ENCODE measurements around the gene VASP. TPM values are rescaled to one million over a fixed set of nuclear protein-coding genes. Genes with fewer than 3 reads are reported as not detected.
A peak's percentile ranks its signal among the peaks of the same experiment; 100 is the strongest.

Gene VASP
- total RNA-seq, 1 donor from 2014 or later, result 32.6 TPM

DNA sequence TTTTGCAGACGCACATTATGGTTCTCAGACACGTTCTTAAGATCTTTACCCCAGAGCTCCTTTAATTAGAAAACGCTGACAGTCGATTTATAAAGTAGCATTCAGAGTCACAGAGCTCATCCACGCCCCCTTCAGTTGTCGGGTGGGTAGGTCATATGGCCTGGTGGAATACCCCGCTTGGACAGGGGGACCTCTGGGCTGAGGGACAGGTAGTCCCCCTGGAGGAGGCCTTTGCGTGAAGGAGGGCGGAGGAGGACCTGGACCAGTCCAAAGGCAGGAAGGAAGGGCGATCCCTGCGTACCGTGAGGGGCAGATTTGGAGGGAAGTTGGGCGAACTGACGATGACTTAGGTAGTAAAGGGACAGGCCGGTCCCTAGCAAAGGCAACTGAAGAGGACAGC, 20.5 kb downstream of the VASP start:
- H3K9me3 Mint-ChIP-seq, result peaks cover 15% of the 10 kb centered on the region
- H4K20me1 ChIP-seq (ENCODE audit: low read depth), result peaks cover 5% of the 10 kb centered on the region
- H3F3A ChIP-seq (ENCODE audit: low read depth), result peaks cover 43% of the 10 kb centered on the region
- no peaks in the 10 kb centered on the region for H3K79me2 ChIP-seq (ENCODE audit: low read depth)
- H3K4me3 ChIP-seq, result peak overlapping the region; percentile 53
- H3K9ac ChIP-seq, result no peak overlapping the region
- peaks cover 23% of the 10 kb centered on the region for H3K36me3 Mint-ChIP-seq
- H3K27ac Mint-ChIP-seq, result no peak overlapping the region
- H3K9me3 ChIP-seq (ENCODE audit: low read depth), result no peaks in the 10 kb centered on the region
- TF ChIP-seq, protein P1, sequence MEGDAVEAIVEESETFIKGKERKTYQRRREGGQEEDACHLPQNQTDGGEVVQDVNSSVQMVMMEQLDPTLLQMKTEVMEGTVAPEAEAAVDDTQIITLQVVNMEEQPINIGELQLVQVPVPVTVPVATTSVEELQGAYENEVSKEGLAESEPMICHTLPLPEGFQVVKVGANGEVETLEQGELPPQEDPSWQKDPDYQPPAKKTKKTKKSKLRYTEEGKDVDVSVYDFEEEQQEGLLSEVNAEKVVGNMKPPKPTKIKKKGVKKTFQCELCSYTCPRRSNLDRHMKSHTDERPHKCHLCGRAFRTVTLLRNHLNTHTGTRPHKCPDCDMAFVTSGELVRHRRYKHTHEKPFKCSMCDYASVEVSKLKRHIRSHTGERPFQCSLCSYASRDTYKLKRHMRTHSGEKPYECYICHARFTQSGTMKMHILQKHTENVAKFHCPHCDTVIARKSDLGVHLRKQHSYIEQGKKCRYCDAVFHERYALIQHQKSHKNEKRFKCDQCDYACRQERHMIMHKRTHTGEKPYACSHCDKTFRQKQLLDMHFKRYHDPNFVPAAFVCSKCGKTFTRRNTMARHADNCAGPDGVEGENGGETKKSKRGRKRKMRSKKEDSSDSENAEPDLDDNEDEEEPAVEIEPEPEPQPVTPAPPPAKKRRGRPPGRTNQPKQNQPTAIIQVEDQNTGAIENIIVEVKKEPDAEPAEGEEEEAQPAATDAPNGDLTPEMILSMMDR (IDR thresholded peaks at IDR 0.05), result peak; percentile 23
- no peak for TF ChIP-seq EZH2 (IDR thresholded peaks at IDR 0.05)
- peaks cover 14% of the 10 kb centered on the region for H3K4me1 Mint-ChIP-seq
- peaks cover 13% of the 10 kb centered on the region for H3K27me3 ChIP-seq
- H3K4me1 ChIP-seq, result peaks cover 7% of the 10 kb centered on the region
- no peak overlapping the region for H3K27ac ChIP-seq
- peaks cover 13% of the 10 kb centered on the region for H3K27me3 Mint-ChIP-seq (ENCODE audit: insufficient read depth, low read depth)
- peak; percentile 39 for DNase-seq (ENCODE audit: low spot score)
- peak overlapping the region; percentile 6 for H3K4me3 Mint-ChIP-seq
- peak overlapping the region; percentile 83 for H3K4me2 ChIP-seq
- no peak overlapping the region for H2AFZ ChIP-seq (replicated peaks)
- H3K36me3 ChIP-seq, result no peaks in the 10 kb centered on the region

DNA sequence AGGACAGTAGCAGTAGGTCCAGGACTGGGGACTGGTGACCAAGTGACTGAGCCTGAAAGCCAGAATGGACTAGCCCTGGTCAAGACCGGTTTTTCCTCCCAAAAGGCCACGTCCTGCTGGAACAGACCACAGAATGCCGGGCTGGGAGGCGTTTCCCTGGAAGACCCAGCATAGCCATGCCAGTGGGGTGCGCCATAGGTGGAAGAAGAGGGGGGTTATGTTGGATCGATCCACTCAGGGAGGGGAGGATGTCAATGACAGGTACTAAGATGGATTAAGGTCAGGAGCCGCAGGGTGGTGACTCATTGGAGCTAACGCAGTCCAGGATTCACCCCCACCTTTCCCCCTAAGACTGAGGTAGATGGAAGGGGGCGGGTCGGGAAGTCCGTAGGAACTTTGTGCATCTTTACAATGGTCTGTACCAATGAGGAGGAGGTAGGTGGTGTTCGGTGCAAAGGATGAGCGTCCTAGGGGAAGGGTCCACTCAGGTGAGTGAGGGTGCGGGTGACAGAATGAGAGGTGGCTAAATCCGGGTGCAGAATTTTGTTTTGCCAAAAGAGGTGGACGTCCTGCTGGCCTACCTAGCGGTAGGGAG, 21.0 kb downstream of the VASP start:
- DNase-seq (ENCODE audit: low spot score), result peak; percentile 73
- TF ChIP-seq, protein P1 (IDR thresholded peaks at IDR 0.05), result no peak
- TF ChIP-seq EZH2 (IDR thresholded peaks at IDR 0.05) (no peak), EZH2phosphoT487 (IDR thresholded peaks at IDR 0.05) (no peak)
- peak overlapping the region; percentile 53 for H3K4me3 ChIP-seq
- peaks cover 3% of the 10 kb centered on the region for H4K20me1 ChIP-seq (ENCODE audit: low read depth)
- peaks cover 40% of the 10 kb centered on the region for H3F3A ChIP-seq (ENCODE audit: low read depth)
- peaks cover 12% of the 10 kb centered on the region for H3K27me3 Mint-ChIP-seq (ENCODE audit: insufficient read depth, low read depth)
- H3K4me3 Mint-ChIP-seq, result peak overlapping the region; percentile 72
- peak overlapping the region; percentile 83 for H3K4me2 ChIP-seq
- H3K27me3 ChIP-seq, result peaks cover 13% of the 10 kb centered on the region
- peak overlapping the region; percentile 95 for H2AFZ ChIP-seq (replicated peaks)
- no peak overlapping the region for H3K27ac Mint-ChIP-seq
- peaks cover 23% of the 10 kb centered on the region for H3K36me3 Mint-ChIP-seq
- no peaks in the 10 kb centered on the region for H3K9me3 ChIP-seq (ENCODE audit: low read depth)
- H3K36me3 ChIP-seq, result no peaks in the 10 kb centered on the region
- no peak overlapping the region for H3K9ac ChIP-seq
- peaks cover 7% of the 10 kb centered on the region for H3K4me1 ChIP-seq
- peaks cover 15% of the 10 kb centered on the region for H3K9me3 Mint-ChIP-seq
- H3K4me1 Mint-ChIP-seq, result peaks cover 14% of the 10 kb centered on the region
- H3K27ac ChIP-seq, result no peak overlapping the region
- H3K79me2 ChIP-seq (ENCODE audit: low read depth), result no peaks in the 10 kb centered on the region

DNA sequence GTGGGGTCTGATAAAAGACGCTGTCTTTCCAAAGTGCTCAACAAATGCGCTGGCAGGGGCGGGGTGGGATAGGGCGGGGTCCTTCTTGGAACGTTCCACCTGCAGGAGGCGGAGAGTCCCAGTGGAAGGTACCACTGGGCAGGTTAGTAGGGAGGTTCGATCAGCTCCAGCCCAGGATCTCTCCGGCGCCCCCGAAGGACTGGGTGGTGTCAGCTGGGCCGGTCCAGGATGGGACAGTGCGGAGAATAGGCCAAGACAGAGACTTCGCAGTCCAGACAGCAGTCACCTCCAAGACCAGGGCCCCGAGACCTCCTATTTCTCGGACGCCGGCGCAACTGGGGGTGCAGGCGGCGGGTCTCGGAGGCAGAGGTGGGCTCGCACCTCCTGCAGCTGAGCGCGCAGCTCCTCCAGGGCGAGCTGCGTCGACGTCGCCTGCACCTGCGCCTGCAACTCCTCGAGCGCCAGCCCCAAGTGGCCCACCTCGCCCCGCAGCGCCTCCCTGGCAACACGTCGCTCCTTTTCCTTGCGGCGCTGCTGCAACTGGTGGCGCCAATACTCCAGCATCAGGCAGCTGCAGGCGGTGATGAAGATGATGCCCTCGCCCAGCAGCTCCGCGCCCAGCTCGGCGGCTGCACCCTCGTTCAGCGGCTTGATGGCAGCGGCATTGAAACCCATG, 21.6 kb downstream of the VASP start:
- Histone ChIP-seq H3K4me1 (peaks cover 7% of the 10 kb centered on the region), H2AFZ (replicated peaks) (peak overlapping the region; percentile 95), H3K4me3 (peak overlapping the region; percentile 53), H3F3A (ENCODE audit: low read depth) (peaks cover 36% of the 10 kb centered on the region), H3K9ac (no peak overlapping the region), H3K4me2 (peak overlapping the region; percentile 83), H4K20me1 (ENCODE audit: low read depth) (no peaks in the 10 kb centered on the region), H3K9me3 (ENCODE audit: low read depth) (no peaks in the 10 kb centered on the region), H3K79me2 (ENCODE audit: low read depth) (no peaks in the 10 kb centered on the region), H3K27ac (no peak overlapping the region), H3K36me3 (no peaks in the 10 kb centered on the region), H3K27me3 (peaks cover 13% of the 10 kb centered on the region)
- Mint-ChIP-seq H3K4me3 (peak overlapping the region; percentile 72), H3K27me3 (ENCODE audit: insufficient read depth, low read depth) (peaks cover 11% of the 10 kb centered on the region), H3K9me3 (peaks cover 15% of the 10 kb centered on the region), H3K4me1 (peaks cover 14% of the 10 kb centered on the region), H3K36me3 (peaks cover 19% of the 10 kb centered on the region), H3K27ac (no peak overlapping the region)
- TF ChIP-seq, protein P1 (IDR thresholded peaks at IDR 0.05), result peak; percentile 11
- no peak for TF ChIP-seq EZH2phosphoT487 (IDR thresholded peaks at IDR 0.05)
- peak; percentile 91 for DNase-seq (ENCODE audit: low spot score)

Measured in neural progenitor cell (in vitro differentiated cells).